Measurements from ENCODE around the gene ECT2L. TPM values are rescaled to one million over a fixed set of nuclear protein-coding genes. Genes with fewer than 3 reads are reported as not detected.
A peak's percentile ranks its signal among the peaks of the same experiment; 100 is the strongest.

Gene ECT2L
- total and polyA plus RNA-seq, 2 of the 13 experiments (the other 11 are each of a cell fraction or from before 2014, with no cell fraction given) = 0.12 TPM; not detected in 1

- TF ChIP-seq, protein P1, sequence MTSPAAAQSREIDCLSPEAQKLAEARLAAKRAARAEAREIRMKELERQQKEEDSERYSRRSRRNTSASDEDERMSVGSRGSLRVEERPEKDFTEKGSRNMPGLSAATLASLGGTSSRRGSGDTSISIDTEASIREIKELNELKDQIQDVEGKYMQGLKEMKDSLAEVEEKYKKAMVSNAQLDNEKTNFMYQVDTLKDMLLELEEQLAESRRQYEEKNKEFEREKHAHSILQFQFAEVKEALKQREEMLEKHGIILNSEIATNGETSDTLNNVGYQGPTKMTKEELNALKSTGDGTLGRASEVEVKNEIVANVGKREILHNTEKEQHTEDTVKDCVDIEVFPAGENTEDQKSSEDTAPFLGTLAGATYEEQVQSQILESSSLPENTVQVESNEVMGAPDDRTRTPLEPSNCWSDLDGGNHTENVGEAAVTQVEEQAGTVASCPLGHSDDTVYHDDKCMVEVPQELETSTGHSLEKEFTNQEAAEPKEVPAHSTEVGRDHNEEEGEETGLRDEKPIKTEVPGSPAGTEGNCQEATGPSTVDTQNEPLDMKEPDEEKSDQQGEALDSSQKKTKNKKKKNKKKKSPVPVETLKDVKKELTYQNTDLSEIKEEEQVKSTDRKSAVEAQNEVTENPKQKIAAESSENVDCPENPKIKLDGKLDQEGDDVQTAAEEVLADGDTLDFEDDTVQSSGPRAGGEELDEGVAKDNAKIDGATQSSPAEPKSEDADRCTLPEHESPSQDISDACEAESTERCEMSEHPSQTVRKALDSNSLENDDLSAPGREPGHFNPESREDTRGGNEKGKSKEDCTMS (CRISPR knock-in tag; conservative IDR thresholded peaks at IDR 0.05) = no peak
- TF ChIP-seq POLR2AphosphoS2 (IDR thresholded peaks at IDR 0.05; ENCODE audit: low read depth, low read length) (no peak), NFE2 (CRISPR knock-in tag; IDR thresholded peaks at IDR 0.05) (no peak), EP300 (IDR thresholded peaks at IDR 0.05; ENCODE audit: low read depth in 2 of 2, low read length in 2 of 2) (peak in 1 of 2 experiments; percentile 87; a peak in 2 of 4 replicates), EP300 (CRISPR knock-in tag; IDR thresholded peaks at IDR 0.05; ENCODE audit: borderline replicate concordance) (peak; percentile 60), ZBTB10 (CRISPR knock-in tag; IDR thresholded peaks at IDR 0.05; ENCODE audit: borderline replicate concordance) (no peak), EEA1 (CRISPR knock-in tag; IDR thresholded peaks at IDR 0.05; ENCODE audit: borderline replicate concordance) (no peak), SIX4 (CRISPR knock-in tag; IDR thresholded peaks at IDR 0.05) (peak; percentile 57; the same call in 1 of the 2 replicates), PHF5A (CRISPR knock-in tag; IDR thresholded peaks at IDR 0.05; ENCODE audit: low read depth, unreplicated experiment) (peak; percentile 45), XBP1 (CRISPR knock-in tag; IDR thresholded peaks at IDR 0.05) (no peak), AHR (CRISPR knock-in tag; IDR thresholded peaks at IDR 0.05) (no peak), ZNF775 (CRISPR knock-in tag; IDR thresholded peaks at IDR 0.05; ENCODE audit: borderline replicate concordance) (no peak), TBL1XR1 (IDR thresholded peaks at IDR 0.05; ENCODE audit: borderline replicate concordance, low read length, partially characterized antibody) (no peak), EED (CRISPR knock-in tag; IDR thresholded peaks at IDR 0.05) (no peak), MNT (IDR thresholded peaks at IDR 0.05) (no peak), ADNP (CRISPR knock-in tag; IDR thresholded peaks at IDR 0.05) (no peak), SP1 (IDR thresholded peaks at IDR 0.05) (no peak), SP1 (CRISPR knock-in tag; IDR thresholded peaks at IDR 0.05) (no peak), KDM6A (CRISPR knock-in tag; IDR thresholded peaks at IDR 0.05; ENCODE audit: low read depth) (peak; percentile 73), ATM (IDR thresholded peaks at IDR 0.05; ENCODE audit: borderline replicate concordance) (no peak)
- TF ChIP-seq, protein P2, sequence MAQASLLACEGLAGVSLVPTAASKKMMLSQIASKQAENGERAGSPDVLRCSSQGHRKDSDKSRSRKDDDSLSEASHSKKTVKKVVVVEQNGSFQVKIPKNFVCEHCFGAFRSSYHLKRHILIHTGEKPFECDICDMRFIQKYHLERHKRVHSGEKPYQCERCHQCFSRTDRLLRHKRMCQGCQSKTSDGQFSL (CRISPR knock-in tag; IDR thresholded peaks at IDR 0.05) = no peak
- TF ChIP-seq, protein P3, sequence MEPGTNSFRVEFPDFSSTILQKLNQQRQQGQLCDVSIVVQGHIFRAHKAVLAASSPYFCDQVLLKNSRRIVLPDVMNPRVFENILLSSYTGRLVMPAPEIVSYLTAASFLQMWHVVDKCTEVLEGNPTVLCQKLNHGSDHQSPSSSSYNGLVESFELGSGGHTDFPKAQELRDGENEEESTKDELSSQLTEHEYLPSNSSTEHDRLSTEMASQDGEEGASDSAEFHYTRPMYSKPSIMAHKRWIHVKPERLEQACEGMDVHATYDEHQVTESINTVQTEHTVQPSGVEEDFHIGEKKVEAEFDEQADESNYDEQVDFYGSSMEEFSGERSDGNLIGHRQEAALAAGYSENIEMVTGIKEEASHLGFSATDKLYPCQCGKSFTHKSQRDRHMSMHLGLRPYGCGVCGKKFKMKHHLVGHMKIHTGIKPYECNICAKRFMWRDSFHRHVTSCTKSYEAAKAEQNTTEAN (CRISPR knock-in tag; conservative IDR thresholded peaks at IDR 0.05) = peak; percentile 22; the same call in 1 of the 2 replicates
Observed at GRCh38 chr6:138814179-138814834, 18.4 kb downstream of the ECT2L start (continued).
